Neural cell (in vitro differentiated cells): ENCODE measurements around the gene GUCY2C. TPM values are rescaled to one million over a fixed set of nuclear protein-coding genes. Genes with fewer than 3 reads are reported as not detected.

ENCODE experiments used
- H2AFZ ChIP-seq: fragments of 200-600, 300-800 bp; sonication (generic), shearing (Covaris generic); 2 replicates; pipeline ENCODE4 v1.6.0; 2014; ENCODE audit warnings: low read depth, mild to moderate bottlenecking, antibody characterized with exemption, low read length, moderate library complexity
- H3F3A ChIP-seq: fragments of 200-600 bp; shearing (Covaris generic); 2 replicates; pipeline ENCODE4 v1.6.1; 2016; ENCODE audit warnings: mild to moderate bottlenecking, moderate library complexity, mixed read lengths, antibody characterized with exemption, low read length; ENCODE audit not compliant: insufficient read depth, poor library complexity, severe bottlenecking
- H3K27ac ChIP-seq: fragments of 200-600, 300-800 bp; sonication (generic), shearing (Covaris generic); 2 replicates; pipeline ENCODE4 v1.5.1; 2014; ENCODE audit warnings: mild to moderate bottlenecking, low read length, moderate library complexity
- H3K27me3 ChIP-seq: fragments of 300-800, 200-600 bp; sonication (generic), shearing (Covaris generic); 2 replicates; pipeline ENCODE4 v1.6.0; 2014; ENCODE audit warnings: mild to moderate bottlenecking, low read depth, low read length, moderate library complexity; ENCODE audit not compliant: insufficient read depth
- H3K36me3 ChIP-seq: fragments of 300-800, 200-600 bp; sonication (generic), shearing (Covaris generic); 2 replicates; pipeline ENCODE4 v1.5.1; 2014; ENCODE audit warnings: mild to moderate bottlenecking, antibody characterized with exemption, low read length, moderate library complexity; ENCODE audit not compliant: insufficient read depth
- H3K4me2 ChIP-seq: fragments of 300-800, 200-600 bp; sonication (generic), shearing (Covaris generic); 2 replicates; pipeline ENCODE4 v1.6.0; 2014; ENCODE audit warnings: mild to moderate bottlenecking, low read length
- H3K4me3 ChIP-seq: fragments of 300-800, 200-600 bp; sonication (generic), shearing (Covaris generic); 2 replicates; pipeline ENCODE4 v1.5.1; 2014; ENCODE audit warnings: mild to moderate bottlenecking, low read length, moderate library complexity
- H3K79me2 ChIP-seq: fragments of 200-600 bp; shearing (Covaris generic); replicated peaks from 2 replicates; pipeline ENCODE4 v1.6.0; 2014; ENCODE audit warnings: mild to moderate bottlenecking, low read length, moderate library complexity; ENCODE audit not compliant: insufficient read depth
- H3K9ac ChIP-seq: fragments of 300-800, 200-600 bp; sonication (generic), shearing (Covaris generic); 2 replicates; pipeline ENCODE4 v1.6.1; 2016; ENCODE audit warnings: mild to moderate bottlenecking, low read length, mixed read lengths
- H3K9me2 ChIP-seq: fragments of 200-600 bp; shearing (Covaris generic); 2 replicates; pipeline ENCODE4 v1.6.1; 2016; ENCODE audit warnings: mild to moderate bottlenecking, low read length, mixed read lengths; ENCODE audit not compliant: insufficient read depth
- H3K9me3 ChIP-seq: fragments of 200-600, 300-800 bp; sonication (generic), shearing (Covaris generic); 2 replicates; pipeline ENCODE4 v1.6.1; 2016; ENCODE audit warnings: mild to moderate bottlenecking, mixed run types, low read length, moderate library complexity, mixed read lengths
- H4K20me1 ChIP-seq: fragments of 200-600 bp; shearing (Covaris generic); 2 replicates; pipeline ENCODE4 v1.6.1; 2016; ENCODE audit warnings: mild to moderate bottlenecking, mixed run types; ENCODE audit not compliant: insufficient read depth
- EP300 ChIP-seq: fragments of 450-650 bp; conservative IDR thresholded peaks from 2 replicates; pipeline ENCODE4 v1.6.1; 2014; ENCODE audit warnings: antibody characterized with exemption, mild to moderate bottlenecking, moderate library complexity; ENCODE audit not compliant: poor library complexity, severe bottlenecking
- EZH2 ChIP-seq: fragments of 200-600, 300-800 bp; shearing (Covaris generic), sonication (generic); IDR thresholded peaks from 2 replicates; pipeline ENCODE4 v1.6.1; 2014; ENCODE audit warnings: antibody characterized with exemption, low read length, borderline replicate concordance, mild to moderate bottlenecking; ENCODE audit not compliant: insufficient read depth, poor library complexity, severe bottlenecking
- MXI1 ChIP-seq: fragments of 450-650 bp; conservative IDR thresholded peaks from 2 replicates; pipeline ENCODE4 v1.6.1; 2014; ENCODE audit warnings: antibody characterized with exemption, mild to moderate bottlenecking; ENCODE audit not compliant: poor library complexity, severe bottlenecking
- POLR2AphosphoS5 ChIP-seq: IDR thresholded peaks from 2 replicates; pipeline ENCODE4 v1.6.1; 2012
- RAD21 ChIP-seq: fragments of 450-650 bp; conservative IDR thresholded peaks from 2 replicates; pipeline ENCODE4 v1.6.1; 2014; ENCODE audit warnings: antibody characterized with exemption, mild to moderate bottlenecking, moderate library complexity
- SMC3 ChIP-seq: fragments of 450-650 bp; conservative IDR thresholded peaks from 2 replicates; pipeline ENCODE4 v1.6.1; 2014; ENCODE audit warnings: antibody characterized with exemption, mild to moderate bottlenecking, moderate library complexity; ENCODE audit not compliant: poor library complexity
- TAF1 ChIP-seq: IDR thresholded peaks from 2 replicates; pipeline ENCODE4 v1.6.1; 2012; ENCODE audit warnings: low read depth
- polyA plus RNA-seq: library from polyadenylated mRNA; depleted of rRNA; stranded (reverse); fragments of >200 nt; gene quantifications from 2 replicates; pipeline ENCODE4 v1.2.3, GENCODE V29; 2014
- TF ChIP-seq, protein P1 (sequence below): IDR thresholded peaks from 2 replicates; pipeline ENCODE4 v1.6.1; 2012; ENCODE audit warnings: borderline replicate concordance
- TF ChIP-seq, protein P2 (sequence below): fragments of 450-650 bp; IDR thresholded peaks from 2 replicates; pipeline ENCODE4 v1.5.1; 2014; ENCODE audit warnings: antibody characterized with exemption, mild to moderate bottlenecking, moderate library complexity; ENCODE audit not compliant: poor library complexity, severe bottlenecking

The GUCY2C gene
- polyA plus RNA-seq, 1 donor from 2014 or later = not detected

DNA sequence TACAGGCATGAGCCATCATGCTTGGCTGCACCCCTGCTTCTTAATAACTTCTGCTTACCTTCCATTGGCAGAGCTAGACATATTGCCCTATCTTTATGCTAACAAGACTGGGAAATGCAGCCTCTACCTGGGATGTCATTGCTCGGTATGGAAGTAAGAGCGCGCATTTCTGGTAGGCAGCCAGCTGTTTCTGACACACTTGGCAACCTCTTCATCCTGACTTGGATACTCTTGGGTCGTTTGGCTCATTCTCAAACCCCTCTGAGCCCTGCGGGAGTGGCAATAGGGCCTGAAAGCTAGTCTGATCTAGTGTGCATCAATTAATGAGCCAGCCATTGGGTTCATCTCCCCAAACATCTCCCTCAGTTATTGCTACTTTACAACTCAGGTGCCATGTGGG, 123.3 kb downstream of the GUCY2C start:
- no peaks in the 10 kb centered on the region for H3K79me2 ChIP-seq
- H3K27ac ChIP-seq = no peak overlapping the region
- H2AFZ ChIP-seq = no peak overlapping the region
- H3K9me2 ChIP-seq = no peaks in the 10 kb centered on the region
- H3K36me3 ChIP-seq = no peaks in the 10 kb centered on the region
- no peak overlapping the region for H3K4me2 ChIP-seq
- peaks cover 2% of the 10 kb centered on the region for H3K27me3 ChIP-seq
- no peaks in the 10 kb centered on the region for H3F3A ChIP-seq
- H3K4me3 ChIP-seq = no peak overlapping the region
- no peak for TF ChIP-seq TAF1
- no peak for TF ChIP-seq EZH2
- TF ChIP-seq SMC3 = no peak
- no peak for TF ChIP-seq MXI1
- H4K20me1 ChIP-seq = no peaks in the 10 kb centered on the region
- no peak overlapping the region for H3K9ac ChIP-seq
- no peaks in the 10 kb centered on the region for H3K9me3 ChIP-seq

DNA sequence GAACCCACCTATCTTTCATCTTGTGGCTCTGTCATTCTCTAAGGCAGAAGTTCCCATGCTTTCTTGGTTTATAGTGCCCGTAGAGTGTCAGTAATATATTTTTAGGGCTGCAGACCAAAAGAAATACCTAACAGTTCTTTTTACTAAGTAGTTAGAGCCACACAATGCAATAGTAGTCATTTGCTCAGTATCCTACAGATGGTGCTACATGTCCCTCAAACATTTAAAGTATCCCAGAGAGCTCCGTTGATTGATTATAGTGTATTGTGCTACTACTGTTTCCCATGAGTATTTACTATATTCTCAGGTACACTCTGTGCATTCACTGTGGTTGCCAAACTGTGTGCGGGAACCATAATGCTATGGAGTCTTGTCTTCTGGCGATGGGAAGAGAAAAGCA, 124.0 kb downstream of the GUCY2C start:
- Histone ChIP-seq H3K9ac (no peak overlapping the region), H3K27ac (no peak overlapping the region), H4K20me1 (no peaks in the 10 kb centered on the region), H3F3A (no peaks in the 10 kb centered on the region), H3K4me3 (no peak overlapping the region), H2AFZ (no peak overlapping the region), H3K36me3 (no peaks in the 10 kb centered on the region), H3K9me3 (no peaks in the 10 kb centered on the region), H3K79me2 (no peaks in the 10 kb centered on the region), H3K4me2 (no peak overlapping the region), H3K27me3 (peaks cover 8% of the 10 kb centered on the region), H3K9me2 (no peaks in the 10 kb centered on the region)
- TF ChIP-seq SMC3 (no peak), EP300 (no peak), POLR2AphosphoS5 (no peak), TAF1 (no peak), EZH2 (no peak), MXI1 (no peak), RAD21 (no peak)
- TF ChIP-seq, protein P1, sequence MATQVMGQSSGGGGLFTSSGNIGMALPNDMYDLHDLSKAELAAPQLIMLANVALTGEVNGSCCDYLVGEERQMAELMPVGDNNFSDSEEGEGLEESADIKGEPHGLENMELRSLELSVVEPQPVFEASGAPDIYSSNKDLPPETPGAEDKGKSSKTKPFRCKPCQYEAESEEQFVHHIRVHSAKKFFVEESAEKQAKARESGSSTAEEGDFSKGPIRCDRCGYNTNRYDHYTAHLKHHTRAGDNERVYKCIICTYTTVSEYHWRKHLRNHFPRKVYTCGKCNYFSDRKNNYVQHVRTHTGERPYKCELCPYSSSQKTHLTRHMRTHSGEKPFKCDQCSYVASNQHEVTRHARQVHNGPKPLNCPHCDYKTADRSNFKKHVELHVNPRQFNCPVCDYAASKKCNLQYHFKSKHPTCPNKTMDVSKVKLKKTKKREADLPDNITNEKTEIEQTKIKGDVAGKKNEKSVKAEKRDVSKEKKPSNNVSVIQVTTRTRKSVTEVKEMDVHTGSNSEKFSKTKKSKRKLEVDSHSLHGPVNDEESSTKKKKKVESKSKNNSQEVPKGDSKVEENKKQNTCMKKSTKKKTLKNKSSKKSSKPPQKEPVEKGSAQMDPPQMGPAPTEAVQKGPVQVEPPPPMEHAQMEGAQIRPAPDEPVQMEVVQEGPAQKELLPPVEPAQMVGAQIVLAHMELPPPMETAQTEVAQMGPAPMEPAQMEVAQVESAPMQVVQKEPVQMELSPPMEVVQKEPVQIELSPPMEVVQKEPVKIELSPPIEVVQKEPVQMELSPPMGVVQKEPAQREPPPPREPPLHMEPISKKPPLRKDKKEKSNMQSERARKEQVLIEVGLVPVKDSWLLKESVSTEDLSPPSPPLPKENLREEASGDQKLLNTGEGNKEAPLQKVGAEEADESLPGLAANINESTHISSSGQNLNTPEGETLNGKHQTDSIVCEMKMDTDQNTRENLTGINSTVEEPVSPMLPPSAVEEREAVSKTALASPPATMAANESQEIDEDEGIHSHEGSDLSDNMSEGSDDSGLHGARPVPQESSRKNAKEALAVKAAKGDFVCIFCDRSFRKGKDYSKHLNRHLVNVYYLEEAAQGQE = no peak
- TF ChIP-seq, protein P2, sequence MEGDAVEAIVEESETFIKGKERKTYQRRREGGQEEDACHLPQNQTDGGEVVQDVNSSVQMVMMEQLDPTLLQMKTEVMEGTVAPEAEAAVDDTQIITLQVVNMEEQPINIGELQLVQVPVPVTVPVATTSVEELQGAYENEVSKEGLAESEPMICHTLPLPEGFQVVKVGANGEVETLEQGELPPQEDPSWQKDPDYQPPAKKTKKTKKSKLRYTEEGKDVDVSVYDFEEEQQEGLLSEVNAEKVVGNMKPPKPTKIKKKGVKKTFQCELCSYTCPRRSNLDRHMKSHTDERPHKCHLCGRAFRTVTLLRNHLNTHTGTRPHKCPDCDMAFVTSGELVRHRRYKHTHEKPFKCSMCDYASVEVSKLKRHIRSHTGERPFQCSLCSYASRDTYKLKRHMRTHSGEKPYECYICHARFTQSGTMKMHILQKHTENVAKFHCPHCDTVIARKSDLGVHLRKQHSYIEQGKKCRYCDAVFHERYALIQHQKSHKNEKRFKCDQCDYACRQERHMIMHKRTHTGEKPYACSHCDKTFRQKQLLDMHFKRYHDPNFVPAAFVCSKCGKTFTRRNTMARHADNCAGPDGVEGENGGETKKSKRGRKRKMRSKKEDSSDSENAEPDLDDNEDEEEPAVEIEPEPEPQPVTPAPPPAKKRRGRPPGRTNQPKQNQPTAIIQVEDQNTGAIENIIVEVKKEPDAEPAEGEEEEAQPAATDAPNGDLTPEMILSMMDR = no peak
